HuH-7.5 (cell line): ENCODE results near the gene DHX34.
"Not testable (repeated sequence)": the region's sequence is repeated elsewhere in the genome, so short reads cannot be mapped to it uniquely, and the experiment has no call there.

ENCODE experiments used
- DNase-seq: peaks from one replicate; pipeline ENCODE4 v3.0.0; 2011; ENCODE audit warnings: low spot score

The DHX34 gene

DNA sequence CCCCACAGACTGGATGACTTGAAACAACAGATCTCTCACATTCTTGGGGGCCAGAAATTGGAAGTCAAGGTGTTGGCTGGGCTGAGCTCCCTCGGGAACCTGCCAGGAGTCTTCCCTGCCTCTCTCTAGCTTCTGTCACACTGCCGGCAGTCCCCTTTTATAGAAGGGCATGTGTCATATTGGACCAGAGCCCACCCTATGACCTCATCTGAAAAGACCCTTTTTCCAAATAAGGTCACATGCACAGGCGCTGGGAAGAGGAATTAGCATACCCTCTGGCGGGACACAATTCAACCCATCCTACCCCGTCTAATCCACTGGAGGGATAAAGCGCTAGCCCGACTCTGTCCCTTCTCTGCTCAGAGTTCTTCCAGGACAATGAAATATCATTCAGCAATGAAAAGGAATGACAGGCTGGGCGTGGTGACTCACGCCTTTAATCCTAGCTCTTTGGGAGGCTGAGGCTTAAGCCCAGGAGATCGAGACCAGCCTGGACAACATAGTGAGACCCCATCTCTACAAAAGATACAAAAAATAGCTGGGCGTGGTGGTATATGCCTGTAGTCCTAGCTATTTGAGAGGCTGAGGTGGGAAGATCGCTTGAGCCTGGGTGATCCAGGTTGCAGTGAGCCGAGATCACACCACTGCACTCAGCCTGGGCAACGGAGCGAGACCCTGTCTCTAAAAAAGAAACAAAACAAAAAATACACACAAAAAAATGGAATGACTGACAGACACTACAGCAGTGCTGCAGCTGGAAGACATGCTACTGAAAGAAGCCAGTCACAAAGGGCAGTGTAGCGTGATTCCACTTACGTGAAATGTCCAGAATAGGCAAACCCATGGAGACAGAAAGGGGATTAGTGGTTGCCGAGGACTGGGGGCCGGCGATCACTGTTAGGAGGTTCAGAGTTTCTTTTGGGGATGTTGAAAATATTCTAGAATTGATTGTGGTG, 41.7 kb downstream of the DHX34 start:
- DNase-seq = no peak

DNA sequence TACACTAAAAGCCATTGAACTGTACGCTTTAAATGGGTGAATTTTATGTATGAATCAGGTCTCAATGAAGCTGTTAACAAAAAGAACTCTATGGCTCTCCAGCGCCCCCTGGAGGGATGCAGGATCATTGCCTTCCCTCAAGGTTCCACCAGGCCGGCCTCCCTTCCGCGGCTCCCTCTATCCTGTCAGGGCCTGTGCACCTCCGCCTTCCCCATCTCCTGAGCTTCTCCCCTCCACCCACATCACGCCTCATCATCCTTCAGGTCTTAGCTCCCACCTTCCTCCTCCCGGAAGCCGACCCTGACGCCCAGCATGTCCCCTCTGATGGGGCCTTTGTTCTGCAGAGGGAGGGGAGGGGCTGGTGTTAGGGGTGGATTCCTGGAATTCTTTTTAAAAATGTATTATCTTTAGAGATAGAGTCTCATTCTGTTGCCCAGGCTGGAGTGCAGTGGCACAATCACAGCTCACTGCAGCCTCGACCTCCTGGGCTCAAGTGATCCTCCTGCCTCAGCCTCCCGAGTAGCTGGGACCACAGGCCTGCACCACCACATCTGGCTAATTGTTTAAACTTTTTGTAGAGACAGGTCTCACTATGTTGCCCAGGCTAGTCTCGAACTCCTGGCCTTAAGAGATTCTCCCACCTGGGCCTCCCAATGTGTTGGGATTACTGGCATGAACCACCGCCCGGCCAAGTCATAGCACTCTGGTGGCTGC, 42.6 kb downstream of the DHX34 start:
- peak; percentile 67 for DNase-seq

DNA sequence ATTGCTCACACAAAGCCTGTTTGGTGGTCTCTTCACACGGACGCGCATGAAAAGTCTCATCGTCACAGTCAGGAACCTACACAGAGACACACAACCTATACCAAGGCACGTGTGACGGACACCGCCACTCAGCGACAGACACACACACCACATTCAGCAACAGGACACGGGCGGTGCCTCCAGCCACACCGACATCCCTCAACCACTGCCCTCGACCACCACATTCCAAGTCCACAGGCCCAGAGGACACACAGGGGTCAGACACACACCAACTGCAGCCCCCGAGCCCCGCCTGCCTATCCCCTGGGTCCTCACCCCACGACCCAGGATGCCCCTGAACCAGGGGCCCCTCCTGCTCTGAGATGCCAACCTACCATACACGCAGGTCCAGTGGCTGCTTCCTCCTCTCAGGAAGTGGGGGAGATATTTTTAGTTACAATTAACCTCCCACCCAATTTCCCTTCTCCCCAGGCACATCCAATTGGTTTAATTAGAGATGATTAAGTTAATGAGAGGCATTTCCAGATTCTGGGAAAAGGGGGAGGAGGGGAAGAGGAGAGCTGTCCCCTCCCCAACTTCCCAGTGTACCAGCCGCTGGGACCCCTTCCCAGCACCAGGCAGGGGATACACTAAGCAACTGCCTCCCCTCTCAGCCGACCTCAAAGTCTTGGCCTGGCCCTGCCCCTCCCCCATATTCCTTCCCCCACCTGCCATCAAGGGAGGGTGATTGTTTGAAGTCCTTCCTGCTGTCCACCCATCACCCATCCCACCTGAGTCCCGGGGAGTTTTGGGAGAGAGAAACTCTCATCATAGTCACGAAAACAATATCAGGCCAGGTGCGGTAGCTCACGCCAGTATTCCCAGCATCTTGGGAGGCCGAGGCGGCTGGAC, 49.8 kb downstream of the DHX34 start:
- DNase-seq = no peak

DNA sequence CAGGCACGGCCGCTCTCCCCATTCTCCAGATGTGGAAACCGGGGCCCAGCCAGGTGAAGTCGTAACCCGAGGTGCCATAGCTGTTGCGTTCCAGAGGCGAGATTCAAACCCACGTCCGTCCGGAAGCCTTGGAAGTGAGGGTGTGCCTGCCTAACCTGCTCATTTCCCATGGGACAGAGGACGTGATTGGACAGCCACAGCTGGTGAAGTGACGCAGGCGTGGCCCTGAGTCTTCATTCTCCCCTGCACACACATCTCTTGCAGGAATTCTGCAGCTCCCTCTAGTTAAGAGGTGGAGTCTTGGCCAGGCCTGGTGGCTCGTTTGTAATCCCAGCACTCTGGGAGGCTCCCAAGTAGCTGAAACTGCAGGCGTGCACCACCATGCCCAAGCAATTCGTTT, 53.4 kb downstream of the DHX34 start:
- DNase-seq = no peak

DNA sequence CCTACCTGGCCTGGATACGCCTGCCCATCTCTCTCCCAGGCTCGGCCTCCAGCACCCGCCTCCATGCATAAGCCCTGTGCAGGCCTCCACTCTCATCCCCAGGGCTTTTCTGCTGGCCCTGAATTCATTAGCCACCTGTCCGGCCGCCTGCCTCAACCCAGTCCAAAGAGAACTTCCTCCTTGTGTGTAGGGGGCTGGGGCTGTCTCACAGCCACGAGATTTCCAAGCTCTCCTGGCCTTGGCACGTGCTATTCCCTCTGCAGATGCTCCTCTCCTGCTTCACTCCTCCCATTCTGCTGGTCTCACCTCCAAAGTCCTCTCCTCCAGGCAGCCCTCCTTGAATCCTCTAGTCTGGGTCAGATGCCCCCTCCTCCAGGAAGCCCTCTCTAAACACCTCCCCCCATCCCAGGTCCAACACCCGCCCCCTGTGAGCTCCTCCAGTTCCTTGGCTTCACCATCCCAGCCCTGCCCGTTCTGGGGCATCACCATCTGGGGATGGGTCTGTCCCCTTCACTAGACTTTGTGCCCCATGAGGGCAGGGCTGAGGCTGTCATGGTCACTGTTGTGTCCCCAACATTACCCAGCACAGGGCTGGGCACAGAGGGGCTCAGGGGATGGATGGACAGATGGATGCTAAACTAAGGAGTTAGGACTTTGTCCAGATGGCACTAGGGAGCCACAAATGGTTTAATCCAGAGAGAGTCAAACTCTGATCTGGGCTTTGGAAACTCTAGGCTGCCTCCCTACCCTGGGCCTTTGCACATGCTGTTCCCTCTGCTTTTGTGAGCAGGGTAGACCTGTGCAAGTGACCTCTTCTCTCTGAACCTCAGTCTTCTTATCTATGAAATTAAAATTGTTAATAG, 55.5 kb downstream of the DHX34 start:
- DNase-seq = no peak

DNA sequence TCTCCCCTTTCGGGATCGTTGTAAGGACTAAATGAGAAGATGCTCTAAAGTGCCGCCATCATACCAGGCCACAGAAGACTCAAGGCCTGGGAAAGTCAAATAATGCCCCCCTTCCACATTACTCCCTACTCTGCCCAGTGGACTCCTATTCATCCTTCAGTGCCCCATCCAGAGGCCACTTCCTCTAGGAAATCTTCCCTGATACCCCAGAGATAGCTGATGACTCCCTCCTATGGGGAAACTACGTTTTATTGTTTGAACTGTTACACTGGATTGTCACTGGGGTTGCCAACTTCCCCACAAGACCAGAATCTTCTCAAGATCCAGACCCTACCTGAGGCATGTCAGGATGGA, 56.1 kb downstream of the DHX34 start:
- no peak for DNase-seq

DNA sequence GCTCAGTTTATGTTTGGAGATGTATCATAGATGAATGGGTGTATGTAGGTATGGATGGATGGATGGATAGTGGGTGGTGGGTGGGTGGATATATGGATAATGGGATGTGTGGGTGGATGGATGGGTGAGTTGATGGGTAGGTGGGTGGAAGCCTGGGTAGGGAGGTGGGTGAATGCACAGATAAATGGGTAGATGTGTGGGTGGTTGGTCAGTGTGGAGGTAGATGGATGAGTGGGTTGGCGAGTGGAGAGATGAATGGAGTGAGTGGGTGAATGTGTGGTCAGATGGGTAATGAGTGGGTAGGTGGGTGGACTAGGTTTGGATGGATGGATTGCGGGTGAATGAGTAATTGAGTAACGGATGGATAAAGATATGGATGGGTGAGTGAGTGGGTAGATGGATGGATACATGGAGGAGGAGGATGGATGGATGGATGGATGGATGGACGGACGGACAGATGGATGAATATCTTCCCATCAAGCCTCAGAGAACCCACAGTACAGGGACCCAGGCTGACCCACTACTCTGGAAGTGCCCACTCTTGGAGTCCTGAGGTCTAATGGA, 56.8 kb downstream of the DHX34 start:
- DNase-seq = no peak

DNA sequence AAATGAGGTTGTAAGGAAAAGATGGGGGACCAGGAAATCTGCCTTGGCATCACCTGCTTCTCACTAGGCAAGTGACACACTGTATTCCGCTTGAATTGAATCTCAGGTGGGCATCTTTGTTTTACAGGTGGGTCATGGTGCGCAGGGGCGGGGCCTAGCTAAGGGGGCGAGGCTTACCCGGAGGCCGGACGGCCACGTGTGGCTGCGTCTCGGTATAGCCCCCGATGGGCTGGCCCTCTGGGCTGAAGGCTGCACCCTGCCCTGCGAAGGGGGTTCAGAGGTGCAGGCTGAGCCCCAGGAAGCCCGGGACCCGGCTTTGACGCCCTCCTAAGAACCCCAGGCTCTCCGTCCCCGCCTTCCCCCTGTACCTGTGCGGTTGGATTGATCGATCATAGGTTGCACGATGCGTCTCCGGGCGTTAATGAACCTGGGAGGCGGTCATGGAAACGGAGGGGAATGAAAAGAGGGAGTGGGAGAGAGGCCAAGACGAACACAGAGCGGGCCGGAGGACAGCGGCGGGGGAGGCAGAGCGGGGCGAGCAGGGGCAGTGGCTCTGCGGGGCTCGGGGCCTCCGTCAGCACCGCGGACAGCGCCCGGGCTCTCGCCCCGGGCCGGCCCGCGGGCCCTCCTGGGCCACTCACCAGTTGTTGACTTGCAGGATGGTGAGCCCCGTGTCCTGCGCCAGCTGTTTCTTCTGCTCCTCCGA, 57.7 kb downstream of the DHX34 start:
- DNase-seq = peak; percentile 73

DNA sequence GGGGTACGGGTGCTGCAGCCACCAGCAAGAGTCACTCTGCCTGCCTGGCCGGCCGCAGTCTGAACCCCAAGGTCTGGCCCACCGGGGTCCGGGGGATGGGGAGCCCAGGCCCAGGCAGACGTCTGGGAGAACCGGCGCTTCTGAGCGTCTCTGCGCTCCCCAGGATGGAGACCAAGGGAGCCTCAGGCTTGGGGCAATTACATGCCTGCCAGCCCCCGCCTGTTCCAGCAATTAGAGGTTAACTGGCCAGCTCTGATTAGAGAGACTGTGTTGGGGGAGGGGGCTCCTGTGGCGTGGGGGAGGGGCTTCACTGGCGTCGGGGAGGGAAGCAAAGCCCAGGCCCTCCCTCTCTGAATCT, 58.3 kb downstream of the DHX34 start:
- DNase-seq = no peak

DNA sequence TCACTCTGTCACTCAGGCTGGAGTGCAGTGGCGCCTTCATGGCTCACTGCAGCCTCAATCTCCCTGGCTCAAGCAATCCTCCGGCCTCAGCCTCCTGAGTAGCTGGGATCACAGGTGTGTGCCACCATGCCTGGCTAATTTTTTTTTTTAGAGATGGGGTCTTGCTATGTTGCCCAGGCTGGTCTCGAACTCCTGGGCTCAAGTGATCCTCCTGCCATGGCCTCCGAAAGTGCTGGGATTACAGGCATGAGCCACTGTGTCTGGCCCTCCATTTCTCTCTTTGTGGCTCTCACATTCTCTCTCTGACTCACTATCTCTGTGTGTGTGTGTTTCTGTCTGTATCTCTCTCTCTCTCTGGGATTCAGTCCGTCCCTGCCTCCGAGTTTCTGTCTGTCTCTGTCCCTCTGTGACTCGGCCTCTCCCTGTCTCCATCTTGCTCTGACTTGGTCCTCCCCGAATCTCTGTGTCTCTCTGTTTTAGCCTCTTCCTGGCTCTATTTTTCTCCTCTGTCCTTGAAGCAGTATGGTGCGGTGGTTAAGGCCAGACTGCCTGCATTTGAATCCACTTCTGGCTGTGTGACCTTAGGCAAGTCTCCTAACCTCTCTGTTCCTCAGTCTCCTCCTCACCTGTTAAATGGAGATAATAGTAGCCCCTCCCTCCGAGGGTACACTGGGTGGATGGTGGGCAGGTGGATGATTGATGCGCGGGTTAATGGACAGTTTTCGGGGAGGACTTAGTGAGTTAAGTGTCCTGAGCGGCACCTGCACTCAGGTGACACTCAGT, 59.2 kb downstream of the DHX34 start:
- DNase-seq = no peak

DNA sequence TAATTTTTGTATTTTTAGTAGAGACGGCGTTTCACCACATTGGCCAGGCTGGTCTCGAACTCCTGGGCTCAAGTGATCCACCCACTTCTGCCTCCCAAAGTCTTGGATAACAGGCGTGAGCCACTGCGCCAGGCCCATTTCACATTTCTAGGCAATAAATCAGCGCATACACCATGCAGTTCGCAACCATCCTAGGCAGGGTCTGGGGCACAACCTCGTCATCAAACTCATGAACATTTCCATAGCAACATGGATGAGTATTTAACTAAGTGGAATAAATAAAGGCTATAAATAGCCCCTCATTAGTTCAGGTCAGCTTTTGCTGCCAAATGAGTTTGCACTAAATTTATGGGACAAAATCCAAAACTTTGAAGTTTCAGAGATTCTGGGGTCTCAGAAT, 62.0 kb downstream of the DHX34 start:
- no peak for DNase-seq

DNA sequence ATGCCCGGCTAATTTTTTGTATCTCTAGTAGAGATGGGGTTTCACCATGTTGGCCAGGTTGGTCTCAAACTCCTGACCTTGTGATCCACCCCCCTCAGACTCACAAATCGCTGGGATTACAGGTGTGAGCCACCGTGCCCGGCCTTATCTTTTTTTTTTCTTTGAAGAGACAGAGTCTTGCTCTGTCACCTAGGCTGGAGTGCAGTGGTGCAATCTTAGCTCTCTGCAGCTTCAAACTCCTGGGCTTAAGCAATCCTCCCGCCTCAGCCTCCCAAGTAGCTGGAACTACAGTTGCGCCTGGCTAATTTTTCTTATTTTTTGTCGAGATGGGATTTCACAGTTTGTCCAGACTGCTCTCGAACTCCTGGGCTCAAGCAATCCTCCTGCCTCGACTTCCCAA, 62.6 kb downstream of the DHX34 start:
- not testable (repeated sequence) for DNase-seq

DNA sequence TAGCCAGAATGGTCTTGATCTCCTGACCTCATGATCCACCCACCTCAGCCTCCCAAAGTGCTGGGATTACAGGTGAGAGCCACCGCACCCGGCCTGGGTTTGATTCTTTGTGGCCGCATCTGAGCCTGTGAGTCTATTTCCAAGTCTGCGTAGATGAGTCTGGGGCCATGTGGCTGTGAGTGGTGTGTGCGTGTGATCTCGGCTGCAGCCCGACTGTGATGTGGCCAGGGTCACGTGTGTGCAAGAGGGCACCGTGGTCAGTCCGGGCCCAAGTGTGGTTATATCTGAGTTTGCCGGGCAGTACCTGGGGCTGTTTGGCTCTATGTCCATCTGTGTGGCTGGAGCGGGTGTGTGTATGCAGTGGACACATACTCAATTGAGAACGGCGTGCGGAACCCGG, 64.8 kb downstream of the DHX34 start:
- no peak for DNase-seq

DNA sequence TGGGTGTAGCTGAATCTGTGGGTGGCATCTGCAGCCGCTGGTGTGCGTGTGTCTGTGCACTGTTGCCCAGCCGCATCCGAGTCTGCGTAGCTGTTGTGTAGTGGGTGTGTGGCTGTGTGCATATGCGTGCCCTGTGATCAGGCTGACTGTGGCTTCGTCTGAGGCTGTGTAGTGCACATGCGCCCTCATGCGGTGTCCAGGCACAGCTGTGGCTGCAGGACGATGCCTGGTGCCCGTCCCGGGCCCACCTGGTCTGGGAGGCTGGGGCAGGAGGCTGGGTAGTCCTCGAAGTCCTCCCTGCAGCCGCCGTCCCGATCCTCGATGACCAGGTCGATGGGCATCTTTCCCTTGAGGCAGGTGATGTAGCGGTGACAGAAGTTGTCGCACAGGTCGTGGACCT, 65.4 kb downstream of the DHX34 start:
- peak; percentile 86 for DNase-seq

DNA sequence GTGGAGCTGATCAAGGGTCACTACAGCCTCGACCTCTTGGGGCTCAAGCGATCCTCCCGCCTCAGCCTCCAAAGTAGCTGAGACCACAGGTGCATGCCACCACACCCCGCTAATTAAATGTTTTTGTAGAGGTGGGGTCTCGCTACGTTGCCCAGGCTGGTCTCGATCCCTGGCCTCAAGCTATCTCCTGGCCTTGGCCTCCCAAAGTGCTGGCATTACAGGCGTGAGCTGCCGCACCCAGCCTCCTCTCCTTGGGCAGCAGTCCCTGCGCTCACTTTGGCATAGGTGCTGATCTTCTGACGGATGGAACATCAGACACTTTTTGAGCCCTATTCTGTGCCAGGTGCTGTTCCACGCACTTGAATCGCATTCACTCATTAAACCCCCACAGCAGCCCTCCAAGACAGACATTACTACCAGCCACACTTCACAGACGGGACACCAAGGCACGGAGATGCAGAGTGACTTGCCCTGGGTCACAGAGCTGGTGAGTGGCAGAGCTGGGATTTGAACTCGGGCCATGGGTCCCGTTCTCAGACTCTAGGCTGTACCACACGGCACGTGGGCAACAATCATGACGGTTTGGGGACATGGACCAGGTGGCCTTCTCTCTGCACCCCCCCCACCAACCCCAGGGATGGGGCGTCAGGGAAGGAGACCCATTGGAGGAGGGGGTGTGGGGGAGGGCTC, 67.0 kb downstream of the DHX34 start:
- no peak for DNase-seq

DNA sequence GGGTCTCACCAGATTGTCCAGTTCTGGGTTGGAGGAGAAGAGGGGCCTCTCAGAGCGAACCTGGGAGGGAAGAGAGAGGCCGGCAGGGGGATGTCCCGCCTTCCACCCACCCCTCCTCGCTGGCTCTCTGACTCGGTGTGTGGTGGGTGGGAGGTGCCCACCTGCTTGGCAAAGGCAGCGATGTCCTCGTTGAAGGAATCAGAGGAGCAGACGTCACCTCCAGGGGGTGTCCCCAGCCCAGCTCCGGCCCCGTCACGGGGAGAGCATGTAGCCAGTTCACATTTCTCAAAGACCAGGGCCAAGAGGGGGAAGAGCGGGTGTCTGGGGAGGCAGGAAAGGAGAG, 67.5 kb downstream of the DHX34 start:
- no peak for DNase-seq

DNA sequence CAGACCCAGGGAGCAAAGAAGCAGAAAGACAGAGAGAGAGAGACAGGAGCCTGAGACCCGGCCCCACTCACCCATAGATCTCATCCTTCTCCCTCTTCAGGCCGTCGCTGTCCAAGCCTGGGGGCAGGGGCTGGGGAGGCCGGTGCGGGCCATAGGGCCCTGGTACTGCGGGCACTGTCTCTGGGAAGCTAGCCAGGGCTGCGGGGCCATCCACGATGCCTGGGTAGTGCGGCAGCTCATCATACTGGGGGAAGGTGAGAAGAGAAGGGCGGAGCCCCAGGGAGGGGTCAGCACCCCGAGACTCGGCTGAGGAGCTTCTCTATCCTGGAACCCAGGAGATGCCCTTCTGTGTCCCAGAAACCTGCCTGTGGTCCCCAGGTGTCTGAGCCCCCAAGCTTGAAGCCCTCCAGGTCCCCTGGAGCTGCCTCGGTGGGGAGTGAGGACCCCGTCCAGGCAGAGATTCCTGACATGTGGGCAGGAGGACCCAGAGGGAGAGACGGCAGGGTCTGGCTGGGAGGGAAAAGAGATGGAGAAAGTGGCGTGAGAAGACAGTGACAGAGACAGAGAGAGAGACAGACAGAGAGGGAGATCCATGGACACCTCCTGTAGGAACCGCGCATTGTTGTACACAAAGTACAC, 68.1 kb downstream of the DHX34 start:
- no peak for DNase-seq

DNA sequence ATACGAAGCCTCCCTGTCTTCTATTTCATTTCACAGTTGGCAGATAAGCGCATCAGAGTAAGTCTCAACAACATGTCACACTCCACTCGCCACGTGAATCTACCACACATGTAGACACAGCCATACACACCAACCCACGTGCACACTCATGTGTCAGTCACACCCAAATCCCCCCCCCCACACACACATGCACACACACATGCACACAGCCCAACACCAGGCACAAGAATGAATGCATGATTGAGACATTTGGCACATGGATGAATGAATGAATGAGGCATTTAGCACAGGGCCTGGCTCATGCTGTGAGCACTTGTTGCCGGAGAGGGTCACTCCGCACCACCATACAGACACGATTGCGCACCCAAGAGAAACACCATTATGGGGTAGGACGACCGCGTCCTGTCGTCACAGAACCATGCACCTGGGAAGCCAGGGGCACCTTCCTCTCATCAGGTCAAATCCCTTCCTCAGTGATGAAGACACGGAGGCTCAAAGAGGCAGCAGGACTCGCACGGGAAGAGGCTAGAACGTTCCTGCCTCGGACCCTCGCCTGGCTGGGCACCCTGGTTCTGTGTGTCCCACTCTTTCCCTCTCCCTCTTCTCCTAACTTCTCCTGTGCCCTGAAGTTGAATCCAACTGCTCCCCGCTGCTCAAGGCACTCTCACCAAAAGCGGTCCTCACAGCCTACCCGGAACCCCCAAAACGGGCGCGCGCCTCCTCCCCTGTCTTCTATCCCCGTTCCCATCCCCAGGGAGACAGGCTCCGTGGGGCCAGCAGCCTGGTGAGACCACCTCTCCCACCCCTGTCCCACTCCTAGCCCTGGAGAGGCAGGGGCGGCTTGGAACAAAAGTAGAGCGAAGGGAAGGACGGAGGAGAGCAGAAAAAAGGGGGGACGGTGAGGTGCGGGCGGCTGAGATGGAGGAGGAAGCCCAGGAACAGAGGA, 68.9 kb downstream of the DHX34 start:
- no peak for DNase-seq
